ENCODE measurements around the gene RASGEF1B.
"Not testable (repeated sequence)": the region's sequence is repeated elsewhere in the genome, so short reads cannot be mapped to it uniquely, and the experiment has no call there.

The RASGEF1B gene

DNA sequence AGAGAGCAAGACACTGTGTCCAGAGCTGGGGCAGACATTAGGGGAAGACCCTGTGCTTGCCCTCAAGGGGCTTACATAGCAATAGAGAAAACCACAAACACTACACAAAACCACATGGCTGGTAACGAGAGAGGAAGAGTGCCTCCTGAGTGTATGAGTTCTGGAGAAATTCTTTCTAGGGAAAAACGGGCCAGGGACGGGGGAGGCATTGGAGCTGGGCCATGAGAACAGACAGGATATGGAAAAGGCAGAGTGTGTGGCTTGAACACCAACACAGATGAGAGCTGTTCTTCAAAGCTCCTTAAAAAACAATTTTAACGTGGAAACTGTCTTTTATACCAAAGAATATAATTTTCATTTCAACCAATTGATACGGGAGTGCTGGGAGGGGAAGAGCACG, 42.7 kb downstream of the RASGEF1B start:
- no peak for DNase-seq

- DNase-seq, result no peak
Measured at GRCh38 chr4:81428002-81428401, 43.7 kb downstream of the RASGEF1B start.

DNA sequence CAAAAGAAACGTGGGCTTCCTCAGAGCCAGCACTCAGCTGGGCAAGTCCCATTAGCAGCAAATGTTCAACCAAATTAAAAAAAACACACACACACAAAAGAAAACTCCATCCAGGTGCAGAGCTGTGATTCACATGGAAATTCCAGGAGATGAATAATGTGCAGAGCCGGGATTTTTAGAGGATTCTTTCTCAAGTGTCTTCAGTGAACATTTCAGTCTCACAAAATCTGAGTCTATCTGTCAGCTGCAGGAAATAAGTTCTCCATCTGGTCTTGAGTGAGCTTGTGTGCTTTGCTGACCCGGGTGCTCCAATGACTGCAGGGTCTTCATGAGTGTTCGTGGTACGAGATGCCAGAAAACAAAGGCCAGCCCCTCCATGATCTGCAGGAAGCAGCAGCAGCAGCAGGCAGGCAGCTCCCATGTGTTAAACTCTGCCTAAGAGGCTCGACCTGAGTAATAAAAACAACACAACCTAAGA, 44.3 kb downstream of the RASGEF1B start:
- no peak for DNase-seq

DNA sequence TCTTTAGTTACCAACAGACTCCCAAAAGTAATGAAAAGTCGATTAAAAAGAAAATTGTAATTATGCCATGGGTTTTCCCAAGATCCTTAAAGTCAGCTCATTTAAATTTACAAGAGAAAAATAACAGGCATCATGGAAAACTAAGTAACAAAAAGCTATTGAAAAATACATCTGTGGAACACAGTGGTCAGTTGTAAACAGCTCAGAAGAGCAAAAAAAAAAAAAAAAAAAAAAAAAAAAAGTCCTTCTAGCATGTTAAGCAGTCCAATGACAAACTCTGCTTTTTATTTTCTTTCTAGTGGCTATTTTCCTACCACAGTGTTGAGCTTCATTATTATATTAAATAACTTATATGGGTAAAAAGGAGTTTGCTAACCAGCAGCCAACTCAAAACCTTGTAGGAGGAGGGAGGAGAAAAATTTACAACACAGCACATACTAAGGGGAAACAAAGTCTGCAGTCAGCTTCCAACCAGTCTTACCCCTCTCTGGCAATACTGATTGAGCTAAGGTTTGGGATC, 44.9 kb downstream of the RASGEF1B start:
- DNase-seq, result no peak

DNA sequence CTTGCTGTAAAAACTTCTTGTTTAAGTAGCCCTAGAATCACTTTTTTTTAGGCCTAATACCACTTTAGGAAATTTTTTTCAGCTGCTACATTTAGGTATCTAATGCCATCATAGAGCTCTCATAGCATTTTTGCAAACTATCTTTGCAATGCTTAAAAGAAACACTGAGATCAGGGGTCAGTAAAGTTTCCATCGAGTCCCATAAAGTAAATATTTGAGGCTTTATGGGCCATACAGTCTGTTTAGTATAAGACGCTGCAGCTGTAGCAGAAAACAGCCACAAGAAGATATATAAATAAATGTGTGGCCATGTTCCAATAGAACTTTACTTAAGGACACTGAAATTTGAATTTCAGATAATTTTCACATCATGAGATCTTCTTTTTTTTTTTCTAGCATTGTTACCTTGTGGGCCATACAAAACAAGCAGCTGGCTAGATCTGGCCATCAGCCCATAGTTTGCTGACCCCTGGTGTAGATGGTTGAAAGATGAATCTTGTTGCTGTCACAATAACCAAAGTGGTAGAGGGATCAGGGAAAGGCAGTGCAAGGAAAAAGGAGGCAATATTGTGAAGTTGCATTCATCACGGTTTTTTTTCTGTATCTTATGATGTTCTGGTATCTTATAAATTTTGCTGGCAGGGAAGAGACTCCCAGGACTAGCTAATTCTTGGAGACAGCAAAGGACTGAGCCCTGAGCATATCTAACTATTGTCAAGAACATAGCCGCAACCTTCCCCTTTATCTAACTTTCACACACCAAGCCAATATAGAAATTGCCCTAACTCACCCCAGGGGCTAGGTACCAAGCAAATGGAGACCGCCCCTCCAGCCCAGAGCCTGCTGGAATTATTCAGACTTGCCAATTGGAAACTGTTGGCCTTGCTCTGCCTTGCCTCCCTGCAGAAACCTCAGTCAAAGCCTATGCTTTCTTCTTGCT, 46.6 kb downstream of the RASGEF1B start:
- DNase-seq, result no peak

DNA sequence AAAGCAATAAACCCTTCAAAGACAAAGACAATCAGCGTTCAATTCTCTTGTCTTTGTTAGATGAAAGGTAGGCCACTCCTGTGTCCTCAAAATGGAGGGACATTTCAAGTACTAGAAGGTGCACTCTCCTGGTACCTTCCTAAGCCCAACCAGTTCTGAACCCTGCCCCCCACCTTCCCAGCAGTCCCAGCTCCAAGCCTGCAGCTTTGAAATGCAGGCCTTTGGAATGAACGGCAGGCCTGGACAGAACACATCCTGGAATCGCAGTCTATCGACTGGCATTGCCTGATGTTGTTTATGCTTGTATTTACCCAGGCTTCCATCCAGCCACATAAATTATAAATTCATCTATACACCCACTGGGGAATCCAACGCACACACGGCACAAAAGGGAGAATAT, 47.4 kb downstream of the RASGEF1B start:
- no peak for DNase-seq

GRCh38 chr4:81422595-81422994, 49.1 kb downstream of the RASGEF1B start:
- no peak for DNase-seq

- DNase-seq, result no peak
Measured at GRCh38 chr4:81421346-81422218, 50.1 kb downstream of the RASGEF1B start.

- no peak for DNase-seq
Measured at GRCh38 chr4:81418572-81418971, 53.1 kb downstream of the RASGEF1B start.

- no peak for DNase-seq
Measured at GRCh38 chr4:81412946-81413495, 58.7 kb downstream of the RASGEF1B start.

DNA sequence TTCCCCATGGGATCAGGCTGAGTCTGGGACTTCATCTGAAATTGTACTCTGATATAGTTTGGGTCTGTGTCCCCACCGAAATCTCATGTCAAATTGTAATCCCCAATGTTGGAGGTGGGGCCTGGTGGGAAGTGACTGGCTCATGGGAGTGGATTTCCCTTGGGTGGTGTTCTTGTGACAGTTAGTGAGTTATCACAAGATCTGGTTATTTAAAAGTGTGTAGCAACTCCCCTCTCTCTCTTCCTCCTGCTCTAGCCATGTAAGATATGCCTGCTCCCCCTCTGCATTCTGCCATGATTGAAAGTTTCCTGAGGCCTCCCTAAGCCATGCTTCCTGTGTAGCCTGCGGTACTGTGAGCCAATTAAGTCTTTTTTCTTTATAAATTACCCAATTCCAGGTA, 61.0 kb downstream of the RASGEF1B start:
- DNase-seq, result no peak

DNA sequence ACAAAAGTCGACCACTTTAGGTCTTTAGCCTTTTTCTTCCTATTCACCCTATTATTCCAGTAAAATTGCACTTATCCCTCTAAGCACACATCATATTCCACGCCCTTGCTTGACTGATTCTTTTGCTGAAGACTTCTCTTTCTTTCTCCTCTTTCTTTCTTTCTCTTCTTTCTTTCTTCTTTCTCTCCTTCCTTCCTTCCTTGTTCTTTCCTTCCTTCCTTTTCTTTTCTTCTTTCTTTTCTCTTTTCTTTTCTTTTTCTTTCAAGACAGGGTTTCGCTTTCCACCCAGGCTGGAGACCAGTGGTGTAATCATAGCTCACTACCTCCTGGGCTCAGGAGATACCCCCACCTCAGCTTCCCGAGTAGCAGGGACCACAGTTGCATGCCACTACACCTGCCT, 61.9 kb downstream of the RASGEF1B start:
- no peak for DNase-seq

- DNase-seq, result no peak
Measured at GRCh38 chr4:81408341-81408740, 63.4 kb downstream of the RASGEF1B start.

GRCh38 chr4:81407726-81408125, 64.0 kb downstream of the RASGEF1B start:
- no peak for DNase-seq

- DNase-seq, result not testable (repeated sequence)
Measured at GRCh38 chr4:81406481-81406880, 65.2 kb downstream of the RASGEF1B start.

DNA sequence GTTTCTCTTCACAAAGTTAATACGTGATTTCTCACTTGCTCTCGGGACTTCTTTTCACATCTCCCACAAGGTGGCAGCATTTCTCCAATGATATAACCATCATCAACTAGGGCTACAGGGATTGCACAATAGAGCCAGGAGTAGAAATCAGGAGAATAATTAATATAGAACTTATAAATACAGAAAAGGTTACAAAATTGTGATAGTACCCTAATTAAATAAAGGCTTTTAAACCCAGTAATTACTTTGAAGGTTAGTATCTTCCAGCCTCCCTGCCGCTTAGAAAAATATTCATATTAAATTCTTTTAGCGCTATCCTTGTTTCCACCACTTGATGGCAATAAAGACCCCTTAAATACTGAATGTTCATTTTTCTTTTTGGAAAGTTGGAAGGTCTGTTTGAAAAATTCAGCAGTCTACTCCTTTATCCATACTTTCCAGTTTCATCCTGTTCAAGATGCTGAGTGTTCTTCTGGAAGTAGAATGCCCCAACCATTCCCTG, 65.8 kb downstream of the RASGEF1B start:
- DNase-seq, result no peak

- DNase-seq, result no peak
Measured at GRCh38 chr4:81404741-81405140, 67.0 kb downstream of the RASGEF1B start.

DNA sequence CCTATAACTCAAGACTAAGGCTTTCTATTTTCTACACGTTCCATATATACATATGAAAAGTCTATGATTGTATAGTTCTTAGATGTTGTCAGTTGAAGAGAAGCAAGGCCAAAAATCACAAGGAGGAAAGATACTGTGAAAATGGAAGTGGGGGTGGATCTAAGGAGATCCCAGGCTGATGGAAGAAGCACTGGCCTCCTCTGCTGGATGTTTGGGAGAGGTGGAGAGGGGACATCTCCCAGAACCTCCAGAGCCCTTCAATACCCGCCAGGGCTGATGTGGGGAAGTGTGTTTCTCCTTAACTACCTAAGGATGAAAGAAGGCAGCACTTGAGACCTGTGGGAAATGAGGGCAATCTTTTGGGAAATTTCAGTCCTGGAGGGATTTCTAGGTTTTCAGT, 67.4 kb downstream of the RASGEF1B start:
- DNase-seq, result no peak

DNA sequence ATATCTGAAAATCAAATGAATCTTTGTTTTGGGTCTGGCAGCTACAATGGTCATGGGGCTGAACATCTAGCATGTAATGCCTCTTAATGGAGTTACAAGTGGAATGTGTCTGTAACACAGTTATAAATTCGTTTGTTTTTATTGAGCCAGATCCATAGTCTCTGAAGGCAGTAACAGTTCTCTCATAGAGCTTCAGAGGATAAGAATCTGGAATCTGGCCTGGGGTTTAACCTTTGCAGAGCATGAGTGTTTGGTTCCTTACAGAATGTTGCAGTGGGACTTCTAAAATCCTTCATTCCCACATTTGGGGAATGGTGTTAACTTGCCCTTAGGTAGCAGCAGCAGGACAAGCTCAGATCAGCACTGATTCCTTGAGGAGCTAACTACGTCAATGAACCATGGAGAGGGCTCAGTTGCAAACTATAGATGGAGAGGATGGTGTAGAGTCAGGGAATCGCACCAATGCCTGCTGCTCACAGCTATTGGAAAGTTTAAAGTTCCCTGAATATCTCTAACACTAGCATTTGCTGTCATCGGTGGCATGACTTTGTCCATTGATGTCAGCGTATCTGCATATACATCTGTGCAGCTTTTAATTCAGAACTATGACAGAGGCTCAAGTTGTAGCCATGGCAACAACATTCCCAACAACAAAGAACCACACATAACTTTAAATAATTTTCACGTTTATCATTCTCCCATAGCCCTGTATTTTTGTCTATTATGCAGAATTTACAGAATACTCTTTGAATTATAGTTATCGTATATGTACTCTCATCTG, 72.2 kb downstream of the RASGEF1B start:
- DNase-seq, result no peak

GRCh38 chr4:81398379-81398778, 73.3 kb downstream of the RASGEF1B start:
- DNase-seq, result no peak

DNA sequence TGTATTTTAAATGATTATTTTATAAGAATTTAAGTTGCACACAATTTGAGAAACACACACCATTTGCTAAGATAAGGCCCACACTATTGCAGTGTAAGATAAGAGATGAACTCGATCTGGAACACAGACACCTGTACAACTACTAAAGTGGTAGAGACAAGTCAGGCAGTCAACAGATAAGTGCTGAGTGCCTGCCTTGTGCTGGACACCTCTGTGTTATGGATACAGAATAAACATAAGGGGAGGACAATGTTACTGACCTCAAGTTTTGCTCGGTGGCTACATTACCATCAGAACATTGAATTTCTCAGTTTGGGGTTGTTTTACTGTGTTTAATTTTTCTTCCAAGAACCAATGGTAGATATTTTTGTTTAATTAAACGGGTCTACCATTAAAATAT, 74.1 kb downstream of the RASGEF1B start:
- no peak for DNase-seq

- DNase-seq, result no peak
Measured at GRCh38 chr4:81395239-81395638, 76.5 kb downstream of the RASGEF1B start.

Measured in stimulated activated CD4-positive, alpha-beta T cell treated with anti-CD3 and anti-CD28 coated beads, Interleukin-12 subunit alpha, Interleukin-12 subunit beta, amount 100 ng/mL, for 4 hours (primary cell).